ENCODE results near the gene ATP2A2.

DNA sequence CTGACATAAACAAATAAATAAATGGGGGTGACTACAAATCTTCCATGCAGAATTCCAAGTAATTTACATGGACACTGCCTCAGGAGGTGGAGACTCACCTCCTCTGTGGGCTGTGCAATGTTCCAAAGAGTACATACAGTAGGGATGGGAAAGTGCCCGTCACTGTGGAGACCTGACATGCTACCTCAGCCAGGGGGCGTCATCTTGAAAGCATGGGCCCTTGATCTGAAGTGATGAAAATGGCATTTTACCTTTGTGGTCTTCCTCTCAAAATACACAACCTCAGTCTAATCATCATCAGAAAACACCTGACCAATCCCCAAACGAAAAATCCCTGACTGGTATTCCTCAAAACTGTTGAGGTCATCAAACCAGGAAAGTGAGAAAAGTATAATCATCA is 74.0 kb downstream of the ATP2A2 start:
- TF ChIP-seq, protein P1, sequence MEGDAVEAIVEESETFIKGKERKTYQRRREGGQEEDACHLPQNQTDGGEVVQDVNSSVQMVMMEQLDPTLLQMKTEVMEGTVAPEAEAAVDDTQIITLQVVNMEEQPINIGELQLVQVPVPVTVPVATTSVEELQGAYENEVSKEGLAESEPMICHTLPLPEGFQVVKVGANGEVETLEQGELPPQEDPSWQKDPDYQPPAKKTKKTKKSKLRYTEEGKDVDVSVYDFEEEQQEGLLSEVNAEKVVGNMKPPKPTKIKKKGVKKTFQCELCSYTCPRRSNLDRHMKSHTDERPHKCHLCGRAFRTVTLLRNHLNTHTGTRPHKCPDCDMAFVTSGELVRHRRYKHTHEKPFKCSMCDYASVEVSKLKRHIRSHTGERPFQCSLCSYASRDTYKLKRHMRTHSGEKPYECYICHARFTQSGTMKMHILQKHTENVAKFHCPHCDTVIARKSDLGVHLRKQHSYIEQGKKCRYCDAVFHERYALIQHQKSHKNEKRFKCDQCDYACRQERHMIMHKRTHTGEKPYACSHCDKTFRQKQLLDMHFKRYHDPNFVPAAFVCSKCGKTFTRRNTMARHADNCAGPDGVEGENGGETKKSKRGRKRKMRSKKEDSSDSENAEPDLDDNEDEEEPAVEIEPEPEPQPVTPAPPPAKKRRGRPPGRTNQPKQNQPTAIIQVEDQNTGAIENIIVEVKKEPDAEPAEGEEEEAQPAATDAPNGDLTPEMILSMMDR (IDR thresholded peaks at IDR 0.05): peak; percentile 67
- TF ChIP-seq EZH2 (IDR thresholded peaks at IDR 0.05) (no peak), EZH2phosphoT487 (IDR thresholded peaks at IDR 0.05) (no peak)

All from neural progenitor cell (in vitro differentiated cells).